Epidermal melanocyte (primary cell): ENCODE results near the gene CNPY1.
"Not testable (repeated sequence)": the region's sequence is repeated elsewhere in the genome, so short reads cannot be mapped to it uniquely, and the experiment has no call there.

Experiments used
- DNase-seq: peaks from one replicate; pipeline ENCODE4 v3.0.0; 2011; ENCODE audit warnings: low spot score; ENCODE audit not compliant: insufficient read length

CNPY1 gene

DNA sequence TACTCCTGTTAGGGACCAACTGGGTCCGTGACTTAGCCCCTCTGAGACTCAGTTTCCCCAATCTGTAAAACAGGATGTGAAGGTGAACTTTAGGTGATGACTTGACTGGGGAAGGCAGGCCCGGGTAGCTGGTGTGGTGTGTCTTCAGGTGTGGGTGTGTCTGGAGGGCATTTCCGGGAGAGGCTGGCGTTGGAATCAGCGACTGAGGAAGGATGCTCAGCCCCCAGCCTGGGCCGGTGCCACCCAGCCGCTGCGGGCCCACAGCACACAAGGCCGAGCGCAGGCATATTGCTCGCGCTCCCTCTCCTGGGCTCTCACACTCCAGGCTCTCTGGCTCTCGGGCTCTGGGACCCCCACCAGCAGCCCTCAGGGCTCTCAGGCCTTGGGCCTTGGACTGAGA, 31.7 kb upstream of the CNPY1 start:
- DNase-seq: no peak

DNA sequence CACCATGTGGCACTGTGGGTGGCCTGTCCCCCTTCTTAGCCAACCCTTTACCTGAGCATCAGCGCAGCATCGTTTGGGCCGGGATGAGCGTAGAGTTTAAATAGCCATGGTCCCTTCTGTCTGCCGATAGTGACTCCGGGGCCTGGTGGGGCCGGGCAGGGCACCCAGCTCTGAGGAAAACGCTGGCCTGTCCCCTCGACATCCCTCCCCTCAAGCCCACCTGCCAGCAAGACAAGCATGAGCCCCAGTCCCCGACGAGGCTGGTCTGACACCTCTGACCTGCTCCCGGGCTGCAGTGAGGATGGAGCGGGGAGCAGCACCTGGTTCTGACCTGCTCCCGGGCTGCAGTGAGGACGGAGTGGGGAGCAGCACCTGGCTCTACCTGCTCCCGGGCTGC, 31.1 kb upstream of the CNPY1 start:
- no peak for DNase-seq

DNA sequence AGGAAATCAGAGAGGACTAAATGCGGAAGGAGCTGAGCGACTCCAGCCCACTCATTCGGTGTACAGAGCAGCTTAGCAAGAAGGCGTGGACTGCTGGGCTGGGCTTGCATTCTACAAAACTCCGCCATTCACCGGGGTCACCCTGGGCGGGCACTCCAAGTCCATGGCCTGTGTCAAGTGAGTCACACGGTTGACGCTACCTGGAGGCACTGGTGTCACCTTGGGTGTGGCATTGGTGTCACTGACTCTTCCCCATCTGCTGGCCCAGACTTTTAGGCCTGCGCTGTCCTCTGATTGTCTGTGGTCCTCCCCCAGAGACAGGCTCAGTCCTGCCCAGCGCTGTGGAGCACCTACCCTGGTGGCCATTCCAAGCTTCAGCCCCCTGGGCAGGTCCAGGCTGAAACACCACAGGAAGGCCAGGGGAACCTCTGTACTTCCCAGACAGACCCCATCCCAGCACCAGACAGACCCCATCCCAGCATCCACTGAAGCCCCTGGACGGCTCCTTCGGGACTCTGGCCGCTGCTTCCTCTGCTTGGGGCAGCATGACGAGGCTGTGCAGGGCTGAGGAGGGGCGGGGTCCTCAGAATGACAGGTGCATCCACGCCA, 30.6 kb upstream of the CNPY1 start:
- no peak for DNase-seq

DNA sequence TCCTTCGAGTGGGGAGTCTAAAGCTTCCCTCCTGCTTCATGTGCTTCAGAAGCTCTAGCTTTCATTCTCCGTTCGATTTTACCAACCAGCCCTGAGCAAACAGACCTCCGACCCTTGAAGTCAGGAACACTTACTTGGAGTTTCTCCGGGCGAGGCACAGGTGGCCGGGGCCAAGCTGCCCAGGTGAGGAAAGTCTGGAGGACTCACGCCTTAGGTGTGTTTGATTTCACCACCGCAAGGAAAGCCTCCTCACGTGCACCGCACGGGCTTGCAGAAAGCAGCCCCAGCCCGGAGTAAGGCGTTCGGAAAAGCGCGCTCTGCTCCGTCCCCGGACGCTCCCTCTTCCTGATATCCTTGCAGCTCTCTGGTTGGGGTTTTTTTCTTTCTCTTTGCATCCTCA, 30.1 kb upstream of the CNPY1 start:
- DNase-seq: no peak

DNA sequence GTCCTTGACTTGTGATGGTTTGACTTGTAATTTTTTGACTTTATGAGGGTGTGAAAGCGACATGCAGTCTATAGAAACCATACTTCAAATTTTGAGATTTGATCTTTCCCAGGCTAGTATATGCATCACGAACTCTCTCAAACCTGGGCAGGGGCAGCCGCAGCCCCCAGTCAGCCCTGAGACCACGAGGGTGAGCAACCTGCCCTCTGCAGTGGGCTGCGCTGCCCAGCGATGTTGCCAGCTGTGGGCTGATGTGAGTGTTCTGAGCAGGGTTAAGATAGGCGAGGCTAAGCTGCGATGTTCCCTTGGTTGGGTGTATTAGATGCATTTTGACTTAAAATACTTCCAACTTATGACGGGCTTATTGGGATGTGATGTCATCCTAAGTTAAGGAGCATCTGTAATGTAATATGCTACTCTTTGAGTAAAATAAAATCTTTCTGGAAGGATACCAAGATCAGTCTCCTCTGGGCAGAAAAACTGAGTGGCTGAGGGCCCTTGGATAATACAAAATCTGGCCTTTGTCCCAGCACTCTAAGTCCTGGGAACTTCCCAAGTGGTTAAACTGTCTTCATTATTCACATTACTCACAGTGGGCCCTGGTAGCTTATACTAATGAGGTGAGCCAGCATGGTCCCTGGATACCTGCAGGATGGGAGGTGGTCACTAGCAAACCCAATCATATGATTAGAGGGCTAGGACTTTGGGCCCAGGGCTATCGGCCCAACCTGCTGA, 28.4 kb upstream of the CNPY1 start:
- DNase-seq: no peak

DNA sequence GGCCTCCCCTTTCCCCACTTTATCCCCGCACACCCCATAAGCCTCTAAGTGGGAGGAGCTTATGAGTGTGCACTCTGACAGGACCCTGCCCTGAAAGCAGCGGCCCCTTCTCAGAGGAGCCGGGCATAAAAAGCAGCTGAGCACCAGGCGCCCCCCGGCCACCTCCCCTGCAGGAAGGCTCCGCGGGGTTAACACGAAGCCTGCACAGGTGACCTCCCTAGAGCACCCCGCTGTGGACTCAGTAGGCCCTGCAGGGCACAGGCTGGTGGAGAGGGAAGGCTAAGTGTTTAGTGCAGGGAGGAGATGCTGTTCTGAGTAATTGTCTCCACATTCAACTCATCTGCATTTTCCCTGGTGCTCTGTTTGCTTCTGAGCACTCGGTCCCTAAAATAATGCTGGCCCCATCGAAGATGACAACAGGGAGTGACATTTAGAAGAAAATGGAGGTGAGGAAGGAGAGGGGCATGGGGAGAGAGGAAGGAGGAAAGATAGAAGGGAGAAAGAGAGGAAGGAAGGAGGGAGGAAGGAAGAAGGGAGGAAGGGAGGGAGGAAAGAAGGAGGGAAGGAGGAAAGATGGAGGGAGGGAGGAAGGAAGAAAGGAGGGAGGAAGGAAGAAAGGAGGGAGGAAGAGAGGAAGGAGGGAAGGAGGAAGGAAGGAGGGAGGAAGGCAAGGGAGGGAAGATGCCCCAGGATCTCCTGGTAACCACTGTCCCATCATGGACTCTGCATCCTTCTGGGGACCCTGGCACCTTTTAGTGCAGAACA, 25.4 kb upstream of the CNPY1 start:
- DNase-seq: no peak

DNA sequence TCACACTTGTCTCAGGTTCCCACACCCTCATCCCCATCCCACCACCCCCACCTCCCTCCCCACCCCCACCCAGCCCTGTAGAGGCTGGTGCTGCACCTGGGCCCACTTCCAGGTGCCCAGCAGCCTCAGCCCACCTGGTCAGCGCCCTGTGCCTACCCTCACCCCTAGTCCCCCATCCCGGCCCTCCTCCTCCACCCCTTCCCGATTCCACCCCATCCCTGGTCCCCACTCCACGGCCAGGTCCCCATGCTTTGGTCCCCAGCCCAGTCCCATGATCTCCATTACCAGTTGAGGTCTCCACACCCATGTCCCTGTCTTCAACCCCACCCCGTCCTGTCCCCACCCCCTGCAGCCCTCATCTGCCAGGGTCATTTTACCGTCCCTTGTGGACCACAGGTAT, 24.6 kb upstream of the CNPY1 start:
- DNase-seq: no peak

DNA sequence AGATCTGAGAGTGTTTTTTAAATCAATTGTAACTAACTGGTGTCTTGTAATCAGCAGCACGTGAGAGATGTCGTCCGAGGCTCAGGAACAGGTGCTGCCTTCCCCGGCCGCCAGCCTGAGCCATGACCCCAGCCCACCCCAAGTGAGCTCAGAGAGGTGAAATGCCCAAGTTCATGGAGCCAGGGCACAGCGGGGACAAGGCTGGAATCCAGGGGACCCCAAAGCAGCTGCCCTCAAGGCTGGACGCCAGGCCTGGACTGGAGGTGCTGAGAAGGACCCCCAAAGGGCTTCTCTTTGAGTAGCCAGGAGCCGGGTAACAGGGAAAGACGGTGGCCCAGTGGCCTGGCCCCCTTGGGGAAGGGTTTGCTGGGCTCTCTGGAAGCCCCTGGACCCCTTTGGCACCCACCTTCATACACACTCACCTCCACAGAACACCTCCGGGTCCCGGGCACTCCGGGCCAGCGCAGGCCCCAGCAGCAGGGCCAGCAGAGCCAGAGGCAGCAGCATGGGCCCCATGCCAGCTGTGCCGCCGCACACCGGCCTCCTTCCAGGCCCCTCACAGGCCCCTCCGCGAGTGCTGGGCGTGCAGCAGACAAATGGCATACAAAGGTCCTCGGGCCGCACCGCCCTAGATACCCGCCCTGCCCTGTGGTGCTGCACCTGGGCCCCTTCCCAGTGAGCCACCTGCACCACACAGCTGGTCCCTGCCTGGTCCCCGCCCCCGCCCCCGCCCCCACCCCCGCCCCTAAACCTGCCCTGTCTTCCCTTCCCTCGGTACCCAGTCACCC, 24.0 kb upstream of the CNPY1 start:
- DNase-seq: no peak

DNA sequence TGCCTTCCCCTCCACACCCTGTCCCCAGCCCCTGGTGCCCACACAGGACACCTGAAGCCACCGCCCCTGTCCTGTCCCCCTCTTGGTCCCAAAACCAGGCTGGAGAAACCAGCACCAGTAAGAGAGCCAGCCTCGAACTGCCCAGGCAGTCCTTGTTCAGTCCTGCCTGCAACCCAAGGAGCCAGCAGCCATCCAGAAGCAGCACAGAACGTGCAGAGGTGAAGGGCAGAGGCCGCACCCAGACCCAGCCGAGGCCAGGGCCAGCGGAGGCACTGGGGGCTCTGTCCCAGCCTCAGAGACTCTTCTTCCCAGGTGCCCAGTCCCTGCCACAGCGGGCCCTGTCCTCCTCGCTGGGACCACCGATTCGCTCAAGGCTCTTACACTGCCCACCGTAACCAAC, 23.3 kb upstream of the CNPY1 start:
- no peak for DNase-seq

DNA sequence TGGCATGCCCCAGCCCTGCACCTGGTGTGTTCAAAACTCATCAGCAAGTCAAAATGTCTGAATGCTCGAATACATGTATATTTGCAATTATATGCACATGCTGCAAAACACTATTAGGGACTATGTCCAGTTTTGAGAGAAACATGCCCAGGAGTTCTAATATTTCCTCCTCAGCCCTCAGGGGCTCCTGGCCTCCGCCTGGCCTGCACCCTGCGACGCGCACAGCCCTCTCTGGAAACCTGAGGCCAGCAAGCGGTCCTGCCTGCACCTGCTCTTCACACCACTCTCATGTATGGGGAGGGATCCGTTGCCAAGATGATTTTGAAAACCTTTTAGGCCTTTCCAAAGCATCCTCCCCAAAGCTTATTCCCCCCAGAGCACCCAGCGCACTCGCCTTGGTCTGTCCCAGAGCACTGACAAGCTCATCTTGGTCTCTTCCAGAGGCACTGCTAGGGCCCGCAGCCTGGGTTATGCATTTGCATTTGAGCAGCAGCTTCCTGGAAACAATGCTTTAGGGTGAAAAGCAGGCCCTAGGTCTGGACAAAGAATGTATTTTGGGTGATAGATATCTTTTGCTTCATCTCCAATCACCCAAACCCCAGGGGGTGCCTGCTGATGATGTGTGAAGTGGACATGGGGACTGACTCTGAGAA, 22.6 kb upstream of the CNPY1 start:
- no peak for DNase-seq

DNA sequence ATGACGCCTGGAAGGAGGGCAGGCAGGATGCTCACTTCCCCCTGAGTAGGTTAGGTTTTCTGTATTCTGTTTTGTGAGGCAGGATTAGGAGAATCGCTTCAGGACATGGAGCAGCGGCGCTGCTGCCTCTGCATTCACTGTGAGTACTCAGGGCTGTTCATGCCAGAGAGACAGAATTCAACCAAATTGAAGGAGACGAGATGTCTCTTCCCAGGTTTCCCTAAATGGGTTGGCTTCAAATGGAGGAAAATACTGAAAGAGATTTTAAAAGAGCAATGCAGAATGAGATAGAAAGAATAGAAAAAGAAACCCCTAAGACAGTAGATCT, 21.9 kb upstream of the CNPY1 start:
- DNase-seq: no peak

DNA sequence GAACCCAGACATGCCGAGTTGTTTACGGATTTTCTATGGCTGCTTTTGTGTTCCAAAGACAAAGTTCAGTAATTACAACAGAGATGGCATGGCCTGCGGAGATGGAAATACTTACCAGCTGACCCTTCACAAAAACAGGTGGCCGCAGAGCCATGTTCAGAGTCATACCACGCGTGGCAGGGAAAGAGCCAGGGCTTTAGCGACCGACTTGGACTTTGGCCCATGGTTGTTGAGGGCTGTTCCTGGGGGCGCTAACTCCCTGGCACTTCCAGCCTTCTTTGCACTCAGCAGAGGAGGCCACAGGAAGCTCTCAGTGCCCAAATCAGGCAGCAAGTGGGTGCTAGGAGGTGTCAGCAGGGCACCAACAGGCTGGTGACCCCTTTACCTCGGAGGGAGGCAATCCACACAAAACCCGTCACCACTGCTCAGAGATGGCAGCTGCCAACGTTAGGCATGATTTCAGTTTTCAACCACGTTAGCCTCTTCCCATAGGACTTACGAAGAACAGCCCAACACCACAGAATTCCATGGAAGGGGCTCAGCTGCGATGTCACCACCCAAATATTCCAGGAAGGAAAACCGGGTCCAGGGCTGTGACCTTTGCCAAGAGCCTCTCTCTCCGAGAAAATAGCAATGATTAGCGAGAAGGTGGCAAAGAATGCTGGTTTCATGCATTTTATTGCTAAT, 21.4 kb upstream of the CNPY1 start:
- no peak for DNase-seq

DNA sequence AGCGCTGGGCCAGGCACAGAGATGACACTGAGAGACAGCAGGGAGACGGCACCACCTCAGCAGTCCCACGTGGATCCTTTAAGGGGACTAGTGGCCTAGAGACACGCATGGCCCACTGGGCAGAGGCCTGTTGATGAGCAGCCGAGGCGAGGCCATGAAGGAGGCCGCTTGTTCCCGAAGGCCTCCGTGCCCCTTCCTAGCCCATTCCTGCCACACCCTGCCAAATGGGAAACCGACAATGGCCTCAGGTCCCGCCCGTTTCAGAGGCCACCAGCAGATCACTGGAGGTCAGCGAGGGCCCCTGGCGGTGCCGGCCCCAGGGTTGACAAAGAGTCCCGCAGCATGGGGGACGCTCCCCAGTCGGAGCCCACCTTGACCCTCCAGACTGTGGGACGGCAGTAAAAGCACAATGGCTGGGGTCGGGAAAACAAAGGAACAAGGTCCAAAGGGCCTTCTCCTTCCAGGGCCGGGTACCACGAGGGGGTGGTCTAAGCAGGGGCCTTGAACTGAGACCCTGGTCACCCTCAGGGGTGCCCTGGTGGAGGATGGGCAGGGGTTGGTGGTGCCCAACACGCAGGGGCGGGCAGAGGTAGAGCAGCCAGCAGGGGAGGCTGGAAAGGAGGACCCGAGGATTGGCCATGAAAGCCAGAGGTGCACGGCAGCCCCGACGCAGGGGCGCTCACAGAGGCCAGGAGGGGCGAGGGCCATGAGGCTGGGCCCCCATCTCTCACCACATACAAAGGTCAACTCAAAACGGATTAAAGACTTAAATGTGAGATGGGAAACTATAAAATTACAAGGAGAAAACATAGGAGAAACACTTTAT, 19.9 kb upstream of the CNPY1 start:
- DNase-seq: no peak

DNA sequence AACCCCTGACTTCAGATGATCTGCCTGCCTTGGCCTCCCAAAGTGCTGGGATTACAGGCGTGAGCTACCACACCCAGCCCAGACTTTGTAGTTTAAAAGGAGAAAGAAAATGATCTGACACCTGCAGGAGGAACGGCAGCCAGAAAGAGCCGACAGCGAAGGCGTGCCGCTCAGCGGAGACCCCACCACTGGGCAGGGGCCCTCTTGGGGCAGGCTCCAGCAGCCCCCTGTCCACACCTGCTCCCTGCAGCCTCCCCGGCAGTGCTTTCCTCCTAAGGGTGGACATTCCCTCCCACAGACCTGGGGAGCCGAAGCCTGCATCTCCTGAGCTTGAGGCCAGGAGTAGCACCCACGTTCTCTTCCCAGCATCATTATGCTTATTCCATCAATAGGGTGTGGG, 19.2 kb upstream of the CNPY1 start:
- no peak for DNase-seq

DNA sequence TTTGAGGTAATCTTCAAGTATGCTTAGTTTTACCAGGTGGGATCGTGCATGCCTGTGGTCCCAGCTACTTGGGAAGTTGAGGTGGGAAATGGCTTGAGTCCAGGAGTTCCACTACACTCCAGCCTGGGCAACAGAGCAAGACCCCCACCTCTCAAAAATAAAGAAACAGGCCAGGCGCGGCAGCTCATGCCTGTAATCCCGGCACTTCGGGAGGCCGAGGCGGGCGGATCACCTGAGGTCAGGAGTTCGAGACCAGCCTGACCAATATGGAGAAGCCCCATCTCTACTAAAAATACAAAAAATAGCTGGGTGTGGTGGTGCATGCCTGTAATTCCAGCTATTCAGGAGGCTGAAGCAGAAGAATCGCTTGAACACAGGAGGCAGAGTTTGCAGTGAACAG, 16.6 kb upstream of the CNPY1 start:
- DNase-seq: not testable (repeated sequence)

DNA sequence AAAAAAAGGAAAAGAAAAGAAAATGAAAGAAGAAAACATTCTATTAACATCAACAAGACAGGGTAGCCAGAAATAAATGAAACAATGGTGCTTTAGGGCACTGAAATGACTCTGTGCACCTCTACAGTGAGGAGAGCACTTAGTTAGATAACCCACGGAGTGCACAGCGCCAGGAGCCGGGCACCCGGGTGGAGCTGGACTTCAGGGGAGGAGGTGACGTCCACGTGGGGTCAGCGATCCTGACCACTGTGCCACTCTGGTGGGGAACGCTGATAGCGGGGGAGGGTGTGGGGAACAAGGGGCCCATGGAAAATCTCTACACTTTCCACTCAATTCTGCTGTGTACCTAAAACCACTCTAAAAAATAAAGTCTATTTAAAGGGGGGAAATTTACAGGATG, 15.7 kb upstream of the CNPY1 start:
- no peak for DNase-seq

DNA sequence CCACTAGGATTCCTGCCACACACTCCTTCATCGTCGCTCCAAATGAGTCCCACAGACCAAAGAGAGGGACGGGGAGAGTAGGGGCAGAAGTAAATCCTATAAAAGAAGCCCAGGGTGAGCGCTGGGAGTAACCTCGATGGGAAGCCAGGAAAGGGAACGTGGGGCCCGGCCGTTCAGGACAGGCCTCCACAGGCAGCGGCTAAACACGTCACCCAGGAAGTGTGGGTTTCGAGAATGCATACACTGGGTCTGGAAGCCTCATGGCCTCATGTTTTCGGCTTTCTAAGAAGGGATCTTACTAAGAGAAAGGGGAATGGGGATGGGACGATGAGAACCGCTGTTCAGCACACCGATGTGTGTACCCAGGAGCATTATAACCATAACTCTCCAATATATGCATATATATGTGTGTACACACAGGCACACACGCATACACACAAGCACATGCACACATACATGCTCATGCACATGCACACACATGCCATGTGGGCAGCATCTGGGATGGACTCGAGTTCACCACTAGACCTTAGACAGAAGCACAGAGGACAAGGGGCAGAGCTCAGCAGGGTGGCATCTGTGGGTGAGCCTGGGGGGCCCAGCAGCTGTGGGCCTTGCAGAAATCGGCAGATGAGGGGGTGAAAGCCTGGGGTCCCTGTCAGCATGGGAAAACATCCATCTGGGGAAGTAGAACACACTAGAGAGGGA, 14.8 kb upstream of the CNPY1 start:
- no peak for DNase-seq

DNA sequence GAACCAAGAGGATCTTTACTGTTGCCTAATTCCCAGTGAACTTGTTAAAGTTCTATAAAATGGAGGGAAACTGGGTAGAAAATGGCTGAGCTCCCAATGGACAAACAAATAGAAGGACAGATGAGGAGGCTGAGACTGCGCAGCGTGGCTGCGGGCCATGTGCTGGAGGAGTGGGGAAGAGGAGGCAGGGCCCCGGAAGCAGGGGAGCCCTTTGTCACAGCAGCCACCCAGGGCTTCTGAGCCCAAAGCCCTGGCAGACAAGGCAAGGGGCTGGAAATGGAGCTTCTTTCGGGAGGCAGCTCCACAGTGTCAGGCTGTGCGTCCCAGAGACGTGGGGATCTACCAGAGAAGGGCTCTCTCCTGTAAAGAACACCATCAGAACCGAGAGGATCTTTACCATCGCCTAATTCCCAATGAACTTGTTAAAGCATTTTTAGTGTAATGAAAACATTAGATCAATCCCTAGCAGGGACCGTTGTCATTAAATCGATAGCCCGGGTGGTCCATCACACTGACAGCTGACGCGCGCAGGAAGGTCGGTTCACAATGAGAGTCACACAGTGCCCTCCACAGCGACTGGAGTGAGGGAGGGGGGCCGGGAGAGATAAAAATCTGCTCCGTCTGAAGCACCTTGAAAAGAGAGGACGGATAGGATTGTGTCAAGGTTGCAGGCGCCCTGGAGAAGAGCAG, 14.0 kb upstream of the CNPY1 start:
- DNase-seq: no peak
